ENCODE data around the gene MARS1.

The MARS1 gene

GRCh38 chr12:57534250-57534649 is 46.4 kb downstream of the MARS1 start:
- DNase-seq, result no peak

GRCh38 chr12:57534991-57535543 is 47.2 kb downstream of the MARS1 start:
- no peak for DNase-seq

GRCh38 chr12:57535764-57536596 is 48.1 kb downstream of the MARS1 start:
- no peak for DNase-seq

GRCh38 chr12:57536597-57536942 is 48.7 kb downstream of the MARS1 start:
- no peak for DNase-seq

GRCh38 chr12:57539134-57539768 is 51.4 kb downstream of the MARS1 start:
- no peak for DNase-seq

- no peak for DNase-seq
These were observed 53.1 kb downstream of the MARS1 start for GRCh38 chr12:57541001-57541400.

- no peak for DNase-seq
These were observed 53.8 kb downstream of the MARS1 start for GRCh38 chr12:57541717-57542116.

- no peak for DNase-seq
These were observed 55.7 kb downstream of the MARS1 start for GRCh38 chr12:57543581-57543980.

GRCh38 chr12:57545809-57546437 is 58.1 kb downstream of the MARS1 start:
- no peak for DNase-seq

- DNase-seq, result peak; percentile 89
These were observed 58.8 kb downstream of the MARS1 start, which contains the start of gene DCTN2 for GRCh38 chr12:57546438-57547287. Gene DCTN2 (minus strand): TSS chr12:57547192. CDS start chr12:57547063, 129 bp downstream.

GRCh38 chr12:57547288-57548012 is 59.6 kb downstream of the MARS1 start:
- DNase-seq, result no peak

- DNase-seq, result no peak
These were observed 60.1 kb downstream of the MARS1 start for GRCh38 chr12:57548013-57548315.

- no peak for DNase-seq
These were observed 60.6 kb downstream of the MARS1 start for GRCh38 chr12:57548488-57548887.

GRCh38 chr12:57549203-57549908 is 61.5 kb downstream of the MARS1 start:
- DNase-seq, result no peak

GRCh38 chr12:57549909-57550640 is 62.2 kb downstream of the MARS1 start, which contains the start of gene KIF5A:
Gene KIF5A (plus strand): TSS chr12:57550044. CDS start chr12:57550272, 228 bp downstream.
- DNase-seq, result peak; percentile 13

- DNase-seq, result no peak
These were observed 63.0 kb downstream of the MARS1 start for GRCh38 chr12:57550641-57551549.

GRCh38 chr12:57551637-57552305 is 63.9 kb downstream of the MARS1 start:
- DNase-seq, result no peak

GRCh38 chr12:57552306-57552651 is 64.4 kb downstream of the MARS1 start:
- no peak for DNase-seq

GRCh38 chr12:57552835-57553313 is 65.0 kb downstream of the MARS1 start:
- DNase-seq, result peak; percentile 46

Measured in DMS79 treated with DMSO at 0.1 percent for 48 hours (cell line).